ENCODE results near the gene EYA2. TPM values are rescaled to one million over a fixed set of nuclear protein-coding genes. Genes with fewer than 3 reads are reported as not detected.

EYA2 gene
- total RNA-seq, 2 experiments from 2014 or later = not detected

GRCh38 chr20:46935394-46936017, 40.9 kb downstream of the EYA2 start:
- ChIA-PET CTCF (no interaction called here), POLR2A (no interaction called here)
- no peaks in the 10 kb centered on the region for H3K4me1 Mint-ChIP-seq (ENCODE audit: low read depth)
- peaks cover 5% of the 10 kb centered on the region for H3K27me3 Mint-ChIP-seq
- no peak for ATAC-seq
- no peak for DNase-seq
- no peaks in the 10 kb centered on the region for H3K36me3 Mint-ChIP-seq (ENCODE audit: low read depth)
- TF ChIP-seq, protein P1, sequence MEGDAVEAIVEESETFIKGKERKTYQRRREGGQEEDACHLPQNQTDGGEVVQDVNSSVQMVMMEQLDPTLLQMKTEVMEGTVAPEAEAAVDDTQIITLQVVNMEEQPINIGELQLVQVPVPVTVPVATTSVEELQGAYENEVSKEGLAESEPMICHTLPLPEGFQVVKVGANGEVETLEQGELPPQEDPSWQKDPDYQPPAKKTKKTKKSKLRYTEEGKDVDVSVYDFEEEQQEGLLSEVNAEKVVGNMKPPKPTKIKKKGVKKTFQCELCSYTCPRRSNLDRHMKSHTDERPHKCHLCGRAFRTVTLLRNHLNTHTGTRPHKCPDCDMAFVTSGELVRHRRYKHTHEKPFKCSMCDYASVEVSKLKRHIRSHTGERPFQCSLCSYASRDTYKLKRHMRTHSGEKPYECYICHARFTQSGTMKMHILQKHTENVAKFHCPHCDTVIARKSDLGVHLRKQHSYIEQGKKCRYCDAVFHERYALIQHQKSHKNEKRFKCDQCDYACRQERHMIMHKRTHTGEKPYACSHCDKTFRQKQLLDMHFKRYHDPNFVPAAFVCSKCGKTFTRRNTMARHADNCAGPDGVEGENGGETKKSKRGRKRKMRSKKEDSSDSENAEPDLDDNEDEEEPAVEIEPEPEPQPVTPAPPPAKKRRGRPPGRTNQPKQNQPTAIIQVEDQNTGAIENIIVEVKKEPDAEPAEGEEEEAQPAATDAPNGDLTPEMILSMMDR (IDR thresholded peaks at IDR 0.05) = no peak
- intact Hi-C loops (cut with micrococcal nuclease) = no loop called here
- no peak overlapping the region for H3K4me3 Mint-ChIP-seq
- no peaks in the 10 kb centered on the region for H3K9me3 Mint-ChIP-seq
- H3K27ac Mint-ChIP-seq = no peak overlapping the region

DNA sequence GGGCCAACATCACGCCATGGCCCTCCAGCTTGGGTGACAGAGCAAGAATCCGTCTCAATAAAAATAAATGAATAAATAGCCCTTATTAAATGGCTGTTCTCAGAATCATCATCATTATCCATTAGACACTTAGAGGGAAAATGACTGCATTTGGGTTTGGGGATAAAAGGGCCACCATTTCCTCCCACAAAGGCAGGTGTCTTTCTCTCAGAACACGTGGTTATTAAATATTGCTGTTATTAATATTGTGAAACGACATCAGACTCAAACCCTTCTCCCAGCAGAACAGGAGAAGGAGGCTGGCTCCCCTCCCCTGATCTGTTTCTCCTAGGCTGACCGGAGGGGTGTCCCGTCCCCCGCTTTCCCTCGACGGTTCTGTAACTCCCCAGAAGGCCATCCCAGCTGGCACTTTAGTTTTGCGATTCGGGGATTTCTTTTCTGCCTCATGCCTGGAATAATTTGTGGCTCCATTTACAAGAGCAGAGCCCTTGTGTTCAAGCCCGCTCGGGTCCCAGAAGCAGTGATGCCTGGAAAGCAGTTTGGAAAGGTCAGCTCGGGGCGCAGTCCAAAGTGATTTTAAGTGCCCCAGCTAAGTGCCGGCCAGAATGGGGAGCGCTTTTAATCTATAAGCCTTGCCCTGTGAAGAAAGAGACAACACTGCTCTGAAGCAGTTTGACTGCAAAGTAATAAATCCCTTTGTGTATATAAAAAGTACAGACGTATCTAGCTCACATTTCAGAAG, 41.9 kb downstream of the EYA2 start:
- peaks cover 5% of the 10 kb centered on the region for H3K27me3 Mint-ChIP-seq

GRCh38 chr20:46937157-46937523, 42.5 kb downstream of the EYA2 start:
- Mint-ChIP-seq H3K27ac (no peak overlapping the region), H3K27me3 (peaks cover 5% of the 10 kb centered on the region), H3K36me3 (ENCODE audit: low read depth) (no peaks in the 10 kb centered on the region), H3K4me3 (no peak overlapping the region), H3K4me1 (ENCODE audit: low read depth) (no peaks in the 10 kb centered on the region), H3K9me3 (no peaks in the 10 kb centered on the region)
- TF ChIP-seq, protein P1 (IDR thresholded peaks at IDR 0.05) = no peak
- CTCF ChIA-PET = no interaction called here
- intact Hi-C loops (cut with micrococcal nuclease) = no loop called here
- POLR2A ChIA-PET = no interaction called here
- DNase-seq (no peak), ATAC-seq (no peak)

More for the DNA sequence above, 41.9 kb downstream of the EYA2 start:
- POLR2A ChIA-PET = no interaction called here
- DNase-seq = no peak
- Mint-ChIP-seq H3K4me1 (ENCODE audit: low read depth) (no peaks in the 10 kb centered on the region), H3K4me3 (no peak overlapping the region), H3K36me3 (ENCODE audit: low read depth) (no peaks in the 10 kb centered on the region), H3K9me3 (no peaks in the 10 kb centered on the region), H3K27ac (no peak overlapping the region)
- no peak for ATAC-seq
- intact Hi-C loops (cut with micrococcal nuclease) = no loop called here
- TF ChIP-seq, protein P1 (IDR thresholded peaks at IDR 0.05) = no peak
- CTCF ChIA-PET = no interaction called here

DNA sequence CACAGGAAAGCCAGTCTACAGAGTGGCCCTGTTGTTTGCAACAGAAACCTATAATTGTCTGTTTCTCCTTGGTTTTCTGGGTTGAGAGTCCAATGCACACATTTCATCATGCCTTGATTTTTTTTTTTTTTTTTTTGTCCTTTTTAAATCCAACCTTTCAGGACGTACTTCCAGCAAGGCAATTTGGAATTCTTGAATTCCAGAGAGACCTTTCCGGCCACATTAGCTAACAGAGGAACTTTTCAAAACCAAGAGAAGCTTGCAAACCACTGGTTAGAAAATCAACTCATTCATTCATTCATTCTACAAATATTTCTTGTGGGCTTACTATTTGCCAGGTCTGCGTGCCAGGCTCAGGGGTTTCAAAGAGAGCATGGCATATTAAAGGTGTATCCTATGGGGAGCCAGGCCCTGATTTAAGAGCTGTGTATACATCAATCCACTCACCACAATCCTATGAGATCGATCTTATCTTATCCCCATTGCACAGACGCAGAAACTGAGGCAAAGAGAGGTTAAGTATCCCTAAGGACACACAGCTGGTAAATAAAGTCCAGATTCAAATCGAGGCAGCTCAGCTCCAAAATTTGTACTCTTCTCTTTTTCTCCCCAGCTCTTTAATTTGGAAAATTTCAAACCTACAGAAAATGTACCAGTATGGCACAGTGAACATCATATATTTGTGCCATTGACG, 43.0 kb downstream of the EYA2 start:
- ChIA-PET CTCF (no interaction called here), POLR2A (no interaction called here)
- Mint-ChIP-seq H3K27me3 (peaks cover 5% of the 10 kb centered on the region), H3K4me1 (ENCODE audit: low read depth) (no peaks in the 10 kb centered on the region), H3K27ac (no peak overlapping the region), H3K9me3 (no peaks in the 10 kb centered on the region), H3K4me3 (no peak overlapping the region), H3K36me3 (ENCODE audit: low read depth) (no peaks in the 10 kb centered on the region)
- TF ChIP-seq, protein P1 (IDR thresholded peaks at IDR 0.05) = no peak
- ATAC-seq (no peak), DNase-seq (no peak)
- intact Hi-C loops (cut with micrococcal nuclease) = no loop called here

- DNase-seq = no peak
- TF ChIP-seq, protein P1 (IDR thresholded peaks at IDR 0.05) = no peak
- H3K9me3 Mint-ChIP-seq = no peaks in the 10 kb centered on the region
- ChIA-PET CTCF (no interaction called here), POLR2A (no interaction called here)
- H3K27me3 Mint-ChIP-seq = peaks cover 5% of the 10 kb centered on the region
- no peaks in the 10 kb centered on the region for H3K4me1 Mint-ChIP-seq (ENCODE audit: low read depth)
- no peak overlapping the region for H3K4me3 Mint-ChIP-seq
- no peak overlapping the region for H3K27ac Mint-ChIP-seq
- no peaks in the 10 kb centered on the region for H3K36me3 Mint-ChIP-seq (ENCODE audit: low read depth)
- intact Hi-C loops (cut with micrococcal nuclease) = no loop called here
- ATAC-seq = no peak
These were observed 43.8 kb downstream of the EYA2 start for GRCh38 chr20:46938434-46938833.
